Measurements from ENCODE around the gene OTUB1. TPM values are rescaled to one million over a fixed set of nuclear protein-coding genes. Genes with fewer than 3 reads are reported as not detected.

The OTUB1 gene
- total and polyA plus RNA-seq, 2 of the 13 experiments (the other 11 are each of a cell fraction or from before 2014, with no cell fraction given): 58.8 to 130 TPM

- TF ChIP-seq TFDP2 (CRISPR knock-in tag; IDR thresholded peaks at IDR 0.05) (peak; percentile 72), HES4 (CRISPR knock-in tag; IDR thresholded peaks at IDR 0.05; ENCODE audit: borderline replicate concordance) (peak; percentile 79; the same call in 1 of the 2 replicates), JDP2 (CRISPR knock-in tag; IDR thresholded peaks at IDR 0.05; ENCODE audit: borderline replicate concordance) (no peak), HMGXB3 (CRISPR knock-in tag; IDR thresholded peaks at IDR 0.05; ENCODE audit: borderline replicate concordance) (peak; percentile 59; the same call in 1 of the 2 replicates), ZNF615 (CRISPR knock-in tag; IDR thresholded peaks at IDR 0.05; ENCODE audit: borderline replicate concordance) (no peak), ZNF891 (CRISPR knock-in tag; IDR thresholded peaks at IDR 0.05) (no peak; the same call in 1 of the 2 replicates), ZNF614 (CRISPR knock-in tag; IDR thresholded peaks at IDR 0.05; ENCODE audit: borderline replicate concordance) (peak; percentile 81), CEBPB (IDR thresholded peaks at IDR 0.05; ENCODE audit: borderline replicate concordance, low read depth, low read length) (no peak), ZGPAT (CRISPR knock-in tag; IDR thresholded peaks at IDR 0.05) (peak; percentile 99), GLI4 (CRISPR knock-in tag; IDR thresholded peaks at IDR 0.05; ENCODE audit: borderline replicate concordance) (no peak), RXRA (CRISPR knock-in tag; IDR thresholded peaks at IDR 0.05) (peak; percentile 71), BATF2 (CRISPR knock-in tag; IDR thresholded peaks at IDR 0.05) (no peak), SPEN (CRISPR knock-in tag; IDR thresholded peaks at IDR 0.05; ENCODE audit: low read depth) (peak; percentile 93), STAT5B (CRISPR knock-in tag; IDR thresholded peaks at IDR 0.05) (no peak; the same call in 1 of the 2 replicates), NR2F1 (CRISPR knock-in tag; IDR thresholded peaks at IDR 0.05) (no peak), PITX1 (CRISPR knock-in tag; IDR thresholded peaks at IDR 0.05) (peak; percentile 26; the same call in 1 of the 2 replicates), ISX (CRISPR knock-in tag; conservative IDR thresholded peaks at IDR 0.05) (peak; percentile 53; the same call in 1 of the 2 replicates), ZNF841 (CRISPR knock-in tag; IDR thresholded peaks at IDR 0.05; ENCODE audit: borderline replicate concordance) (no peak), HNF4A (CRISPR knock-in tag; IDR thresholded peaks at IDR 0.05) (peak; percentile 20; the same call in 1 of the 2 replicates), ZNF644 (CRISPR knock-in tag; IDR thresholded peaks at IDR 0.05; ENCODE audit: low read depth) (no peak)
Observed at GRCh38 chr11:63986156-63986931, at the start of gene OTUB1 (continued).
